G401 (cell line): ENCODE results near the gene ITGA1. TPM values are rescaled to one million over a fixed set of nuclear protein-coding genes. Genes with fewer than 3 reads are reported as not detected.
"Not testable (repeated sequence)": the region's sequence is repeated elsewhere in the genome, so short reads cannot be mapped to it uniquely, and the experiment has no call there.

Experiments used
- DNase-seq: peaks from one replicate; pipeline ENCODE4 v3.0.0-alpha.2; 2015; ENCODE audit warnings: low spot score
- in situ Hi-C: cut with HindIII; loops from 2 replicates; pipeline ENCODE4 v1.10.0; 2016; ENCODE audit warnings: low sequenced_read_pairs, mixed read lengths
- total RNA-seq: library from RNA; depleted of rRNA; stranded (reverse); fragments of >200 nt; shearing (Covaris generic); gene quantifications from 2 replicates; pipeline ENCODE4 v1.2.3, GENCODE V29; 2014; rRNA removed

Gene ITGA1
- not detected in 2 replicates for total RNA-seq

DNA sequence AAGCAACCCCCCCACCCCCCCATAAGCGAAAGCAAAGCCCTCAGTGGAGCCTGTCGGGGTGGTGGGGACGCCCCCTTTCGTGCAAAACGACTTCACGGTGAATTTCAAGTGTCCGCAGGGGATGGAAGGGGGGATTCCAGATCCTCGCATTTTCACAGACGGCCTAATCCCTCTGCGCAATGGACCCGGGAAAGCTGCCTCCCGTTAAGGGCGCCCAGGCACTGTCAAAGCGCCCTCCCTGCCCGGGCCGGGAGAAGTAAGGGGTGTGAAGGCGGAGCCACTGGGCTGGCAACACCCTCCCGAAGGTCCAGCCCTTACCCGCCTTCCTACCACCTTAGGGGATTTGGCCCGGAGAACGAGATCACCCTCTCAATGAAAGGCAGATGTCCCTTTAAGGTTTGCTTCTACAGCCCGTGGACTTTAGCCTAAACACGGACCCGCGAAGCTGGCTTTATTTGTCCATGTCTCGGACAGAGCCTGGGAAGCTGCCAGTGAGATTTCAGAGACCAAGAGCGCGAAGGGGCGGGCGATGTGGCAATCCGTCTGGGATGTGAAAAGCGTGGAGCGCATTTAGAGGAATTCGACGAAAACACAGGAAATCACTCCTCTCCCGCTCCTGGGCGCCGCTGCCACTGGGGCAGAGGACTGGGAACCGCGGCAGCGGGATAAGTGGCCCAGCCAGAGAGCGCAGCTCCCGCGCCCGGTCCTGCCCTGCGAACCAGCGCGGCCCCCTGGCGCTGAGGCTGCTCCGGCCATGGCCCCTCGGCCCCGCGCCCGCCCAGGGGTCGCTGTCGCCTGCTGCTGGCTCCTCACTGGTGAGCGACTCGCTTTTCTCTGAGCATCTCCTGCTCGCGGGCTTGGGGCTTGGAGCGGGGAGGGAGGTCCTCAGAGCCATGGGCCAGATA is at the start of gene ITGA1, which contains the start of gene PELO:
TSS of gene ITGA1 (plus strand) at position 317 of the 905 bp plus-strand sequence. CDS start at position 755, 438 bp downstream.
TSS of gene PELO (plus strand) at position 317 of the 905 bp plus-strand sequence. CDS start 12,479 bp downstream, outside the sequence.
- peak; percentile 24 for DNase-seq
- in situ Hi-C loops: no loop called here

DNA sequence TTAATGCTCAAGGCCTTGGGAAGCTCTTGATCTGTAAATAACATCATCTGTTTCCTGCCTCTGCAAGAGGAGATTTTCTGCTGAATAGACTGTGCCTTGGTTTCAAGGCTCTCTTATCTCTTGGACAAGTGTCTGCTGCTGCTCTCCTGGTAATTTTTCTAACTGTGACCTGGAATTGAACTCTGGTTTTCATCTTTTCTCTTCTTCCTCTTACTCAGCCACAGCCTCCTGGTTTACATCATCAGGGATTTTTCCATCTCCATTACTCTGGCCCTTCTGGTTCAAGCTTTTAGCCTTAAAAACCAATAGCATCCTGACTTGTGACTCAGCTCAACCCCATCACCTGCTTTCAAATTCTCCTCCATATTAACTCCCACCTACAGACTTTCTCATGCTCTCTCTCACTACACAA is 49.6 kb upstream of the ITGA1 start:
- DNase-seq: no peak
- in situ Hi-C loops: no loop called here

- in situ Hi-C loops: no loop called here
These were observed 47.7 kb upstream of the ITGA1 start for GRCh38 chr5:52740007-52740406.

GRCh38 chr5:52743012-52743411 is 44.7 kb upstream of the ITGA1 start:
- in situ Hi-C loops: no loop called here
- no peak for DNase-seq

More at GRCh38 chr5:52740007-52740406, 47.7 kb upstream of the ITGA1 start:
- no peak for DNase-seq

- in situ Hi-C loops: no loop called here
- DNase-seq: no peak
These were observed 44.2 kb upstream of the ITGA1 start for GRCh38 chr5:52743529-52743928.

DNA sequence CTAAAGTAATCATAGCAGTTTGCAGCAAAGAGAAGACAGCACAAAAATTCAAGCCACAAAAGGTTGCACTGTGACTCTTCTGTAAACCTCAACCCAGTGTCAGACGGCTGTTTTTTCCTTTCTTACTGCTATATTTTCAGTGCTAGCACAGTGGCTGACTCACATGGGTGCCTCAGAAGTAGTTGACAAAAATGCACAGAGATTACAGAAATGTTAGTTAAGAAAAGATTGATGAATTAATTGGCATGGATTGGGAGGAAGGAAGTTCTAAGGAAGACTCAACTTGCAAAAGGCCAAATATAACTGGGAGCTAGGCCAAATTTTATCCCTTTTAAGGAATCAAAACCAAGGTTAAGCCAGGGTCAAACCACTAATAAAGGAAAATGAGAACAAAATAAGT is 43.7 kb upstream of the ITGA1 start:
- no peak for DNase-seq
- in situ Hi-C loops: no loop called here

DNA sequence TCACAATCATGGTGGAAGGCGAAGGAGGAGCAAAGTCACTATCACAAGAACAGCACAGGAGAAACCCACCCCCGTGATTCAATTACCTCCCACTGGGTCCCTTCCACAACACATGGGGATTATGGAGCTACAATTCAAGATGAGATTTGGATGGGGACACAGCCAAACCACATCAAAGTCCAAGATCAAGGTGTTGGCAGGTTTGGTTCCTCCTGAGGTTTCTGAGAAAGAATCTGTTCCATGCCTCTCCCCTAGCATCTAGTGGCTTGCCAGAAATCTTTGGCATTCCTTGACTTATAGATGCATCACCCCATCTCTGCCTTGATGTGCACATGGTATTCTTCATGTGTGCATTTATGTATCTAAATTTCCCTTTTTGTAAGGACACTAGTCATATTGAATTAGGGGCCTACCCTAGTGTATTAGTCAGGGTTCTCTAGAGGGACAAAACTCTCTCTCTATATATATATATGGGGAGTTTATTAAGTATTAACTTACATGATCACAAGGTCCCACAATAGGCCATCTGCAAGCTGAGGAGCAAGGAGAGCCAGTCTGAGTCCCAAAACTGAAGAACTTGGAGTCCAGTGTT is 42.8 kb upstream of the ITGA1 start:
- DNase-seq, in situ Hi-C loops: not testable (repeated sequence)

DNA sequence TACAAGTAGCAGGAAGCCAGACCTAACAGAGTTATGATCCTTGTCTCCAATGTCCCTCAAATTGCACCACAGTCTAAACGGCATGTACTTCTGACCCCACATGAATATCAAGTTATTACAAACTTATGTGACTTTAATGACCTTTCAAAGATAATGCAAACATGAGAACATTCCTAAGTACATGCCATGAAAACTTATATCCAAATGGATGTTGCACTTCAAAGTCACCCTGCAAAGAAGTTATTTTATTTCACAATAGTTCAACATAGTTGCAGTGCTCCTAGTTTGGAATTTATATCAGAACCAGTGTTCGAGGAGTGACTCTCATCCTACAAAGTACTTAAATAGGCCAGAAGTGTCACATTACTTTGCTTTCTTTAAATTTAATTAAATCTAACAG is 41.2 kb upstream of the ITGA1 start:
- DNase-seq: no peak
- in situ Hi-C loops: no loop called here

- DNase-seq: no peak
- in situ Hi-C loops: no loop called here
These were observed 39.1 kb upstream of the ITGA1 start for GRCh38 chr5:52748590-52748989.

DNA sequence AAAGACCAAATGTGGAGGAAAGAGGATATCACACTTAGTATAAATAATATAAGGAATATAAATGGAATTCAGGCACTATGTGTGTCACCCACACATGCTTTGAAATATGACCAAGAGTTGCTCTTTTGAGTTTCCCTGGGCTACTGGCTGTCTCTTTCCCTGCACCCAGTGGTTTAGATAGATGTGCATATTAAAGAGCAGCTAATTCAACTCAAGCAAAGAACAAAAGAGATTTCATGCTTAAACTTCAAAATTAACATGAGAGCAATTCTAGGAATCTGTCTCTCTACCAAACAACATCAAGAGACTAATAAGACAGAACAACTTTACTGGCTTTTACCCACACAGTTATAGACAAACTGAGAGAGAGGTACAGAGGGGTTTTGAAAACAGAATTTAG is 38.0 kb upstream of the ITGA1 start:
- no peak for DNase-seq
- in situ Hi-C loops: no loop called here

GRCh38 chr5:52751137-52751536 is 36.6 kb upstream of the ITGA1 start:
- in situ Hi-C loops: no loop called here
- DNase-seq: no peak

- in situ Hi-C loops: no loop called here
These were observed 33.7 kb upstream of the ITGA1 start for GRCh38 chr5:52754051-52754450.

GRCh38 chr5:52757527-52757926 is 30.2 kb upstream of the ITGA1 start:
- DNase-seq: no peak
- in situ Hi-C loops: no loop called here

More at GRCh38 chr5:52754051-52754450, 33.7 kb upstream of the ITGA1 start:
- no peak for DNase-seq

DNA sequence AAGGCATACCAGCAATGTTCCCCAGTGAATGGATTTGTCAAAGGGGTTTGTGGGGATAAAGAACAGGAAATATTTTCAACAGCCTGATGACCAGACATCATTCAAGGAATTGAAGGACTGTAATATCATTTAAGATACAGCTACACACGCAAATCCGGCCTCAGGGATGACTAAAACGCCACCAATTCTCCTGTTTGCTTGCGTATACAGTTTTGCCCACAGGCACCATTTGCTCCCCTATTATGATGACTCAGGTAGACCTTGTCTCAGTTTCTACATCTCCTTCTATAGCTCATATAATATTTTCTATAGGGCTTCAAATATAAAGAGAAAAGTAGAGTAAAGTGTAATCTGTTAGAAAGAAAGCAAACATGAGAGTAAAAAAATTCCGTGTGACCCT is 29.7 kb upstream of the ITGA1 start:
- in situ Hi-C loops: no loop called here
- no peak for DNase-seq

DNA sequence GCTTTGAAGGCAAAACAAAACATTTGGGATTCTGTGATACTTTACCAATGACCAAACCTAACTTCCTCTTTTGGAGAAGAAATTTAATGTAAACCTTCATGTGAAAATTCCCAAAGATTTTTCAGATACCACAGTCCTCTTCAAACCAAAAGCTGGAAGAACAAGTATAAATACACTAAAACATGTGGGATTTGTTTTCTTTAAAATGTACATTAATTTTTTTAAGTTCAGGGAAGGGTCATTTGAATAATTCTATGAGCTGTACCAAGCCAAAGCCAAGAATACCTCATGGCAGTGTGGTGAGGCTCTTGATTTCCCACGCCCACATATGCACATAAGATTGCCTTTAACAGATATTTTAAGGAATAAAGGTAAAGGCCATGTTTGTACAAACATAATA is 28.4 kb upstream of the ITGA1 start:
- in situ Hi-C loops: no loop called here
- no peak for DNase-seq

- in situ Hi-C loops: no loop called here
- no peak for DNase-seq
These were observed 26.9 kb upstream of the ITGA1 start for GRCh38 chr5:52760695-52761366.

GRCh38 chr5:52767217-52767743 is 20.4 kb upstream of the ITGA1 start:
- DNase-seq: no peak
- in situ Hi-C loops: no loop called here

- no peak for DNase-seq
- in situ Hi-C loops: no loop called here
These were observed 19.8 kb upstream of the ITGA1 start for GRCh38 chr5:52767766-52768480.

- DNase-seq: no peak
- in situ Hi-C loops: no loop called here
These were observed 18.7 kb upstream of the ITGA1 start for GRCh38 chr5:52769061-52769460.
